Right renal cortex interstitium (tissue), 3 donors: ENCODE data around the gene MAP3K14. TPM values are rescaled to one million over a fixed set of nuclear protein-coding genes. Genes with fewer than 3 reads are reported as not detected.

Experiments
- DNase-seq, 3 donors: peaks; one replicate each; pipeline ENCODE4 v3.0.0-alpha.2; 2013; ENCODE audit warnings: low read depth in 3 of 3, low spot score in 2 of 3
- polyA plus RNA-seq, 3 donors: library from polyadenylated mRNA; unstranded; fragments of 120-200 nt; gene quantifications; one replicate each; pipeline ENCODE4 v1.2.1, GENCODE V29; 2013; ENCODE audit not compliant: insufficient read length in 3 of 3

The MAP3K14 gene
- polyA plus RNA-seq, 3 donors: 4.3 to 5.4 (median 4.9) TPM

- DNase-seq: peak; percentile 99 to 100 (median 100)
Observed at GRCh38 chr17:45317111-45317928, 500 bp upstream of the MAP3K14 start.

GRCh38 chr17:45315648-45316433 is 979 bp downstream of the MAP3K14 start:
- no peak for DNase-seq

GRCh38 chr17:45314741-45315647 is 1.8 kb downstream of the MAP3K14 start:
- no peak for DNase-seq

GRCh38 chr17:45313996-45314740 is 2.7 kb downstream of the MAP3K14 start:
- DNase-seq: no peak

GRCh38 chr17:45313421-45313771 is 3.4 kb downstream of the MAP3K14 start:
- DNase-seq: no peak

- no peak for DNase-seq
Observed at GRCh38 chr17:45312477-45313420, 4.1 kb downstream of the MAP3K14 start.

- no peak for DNase-seq
Observed at GRCh38 chr17:45311760-45312476, 4.9 kb downstream of the MAP3K14 start.

- DNase-seq: no peak
Observed at GRCh38 chr17:45311401-45311759, 5.4 kb downstream of the MAP3K14 start.

- DNase-seq: no peak
Observed at GRCh38 chr17:45310380-45311324, 6.2 kb downstream of the MAP3K14 start.

- no peak for DNase-seq
Observed at GRCh38 chr17:45309400-45309799, 7.4 kb downstream of the MAP3K14 start.

- no peak for DNase-seq
Observed at GRCh38 chr17:45308840-45309239, 8.0 kb downstream of the MAP3K14 start.

- no peak for DNase-seq
Observed at GRCh38 chr17:45308016-45308365, 8.8 kb downstream of the MAP3K14 start.

GRCh38 chr17:45307290-45308015 is 9.4 kb downstream of the MAP3K14 start:
- DNase-seq: no peak

GRCh38 chr17:45306623-45307022 is 10.2 kb downstream of the MAP3K14 start:
- no peak for DNase-seq

- no peak for DNase-seq
Observed at GRCh38 chr17:45306094-45306493, 10.7 kb downstream of the MAP3K14 start.

GRCh38 chr17:45305530-45306087 is 11.2 kb downstream of the MAP3K14 start:
- no peak for DNase-seq
